WI38 (cell line): ENCODE data around the gene TMEM214.

Source experiments
- H3K4me3 ChIP-seq: 2 replicates; pipeline ENCODE4 v1.5.1; 2011; ENCODE audit warnings: low read depth, mild to moderate bottlenecking, control low read depth, low read length
- CTCF ChIP-seq: IDR thresholded peaks from 2 replicates; pipeline ENCODE4 v1.5.1; 2012; ENCODE audit warnings: low read depth, mild to moderate bottlenecking, control low read depth, low read length

Gene TMEM214

GRCh38 chr2:26993768-26994167 is 39.0 kb upstream of the TMEM214 start:
- no peak overlapping the region for H3K4me3 ChIP-seq
- TF ChIP-seq CTCF, result no peak

GRCh38 chr2:26994983-26995382 is 37.8 kb upstream of the TMEM214 start:
- TF ChIP-seq CTCF, result no peak
- no peak overlapping the region for H3K4me3 ChIP-seq

GRCh38 chr2:26997394-26997793 is 35.4 kb upstream of the TMEM214 start:
- no peak for TF ChIP-seq CTCF
- H3K4me3 ChIP-seq, result no peak overlapping the region

- H3K4me3 ChIP-seq, result no peak overlapping the region
Measured at GRCh38 chr2:26998323-26998722, 34.4 kb upstream of the TMEM214 start.

DNA sequence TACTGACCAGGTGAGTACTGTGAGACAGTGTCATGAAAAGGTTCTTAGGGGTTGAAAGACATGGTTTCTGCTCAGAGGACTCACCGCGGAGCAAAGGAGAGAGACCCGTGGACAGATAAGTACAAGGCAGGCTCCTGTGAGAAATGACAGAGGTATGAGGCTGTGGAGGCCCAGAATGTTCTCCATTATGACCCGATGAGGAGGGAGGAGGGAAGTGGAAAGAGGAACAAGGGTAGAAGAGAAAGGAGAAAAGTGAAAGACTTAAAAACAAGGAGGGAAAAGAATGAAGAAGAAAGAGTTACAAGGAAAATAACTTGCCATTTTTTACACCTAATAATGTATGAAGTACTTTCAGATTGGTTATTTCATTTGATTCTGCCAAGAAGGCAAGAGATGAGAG is 32.5 kb upstream of the TMEM214 start:
- no peak for TF ChIP-seq CTCF
- no peak overlapping the region for H3K4me3 ChIP-seq

More at GRCh38 chr2:26998323-26998722, 34.4 kb upstream of the TMEM214 start:
- TF ChIP-seq CTCF, result no peak

DNA sequence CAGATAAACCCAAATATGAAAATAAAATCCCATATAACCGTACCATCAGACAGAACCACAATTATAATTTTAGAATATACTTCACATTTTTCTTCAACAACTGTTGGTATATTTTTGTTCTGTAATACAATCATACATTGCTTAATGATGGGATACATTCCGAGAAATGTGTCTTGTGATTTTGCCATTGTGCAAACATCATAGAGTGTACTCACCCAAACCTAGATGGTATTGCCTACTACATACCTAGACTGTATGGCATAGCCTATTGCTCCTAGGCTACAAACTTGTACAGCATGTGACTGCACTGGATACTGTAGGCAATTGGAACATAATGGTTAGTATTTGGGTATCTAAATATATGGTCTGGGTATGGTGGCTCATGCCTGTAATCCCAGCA is 31.8 kb upstream of the TMEM214 start:
- no peak overlapping the region for H3K4me3 ChIP-seq
- TF ChIP-seq CTCF, result no peak

GRCh38 chr2:27001950-27002349 is 30.8 kb upstream of the TMEM214 start:
- H3K4me3 ChIP-seq, result no peak overlapping the region
- TF ChIP-seq CTCF, result no peak
